Posterior cingulate gyrus (tissue), 11 donors: ENCODE data around the gene FEV.

Source experiments
- DNase-seq, 10 donors: peaks; one replicate each; pipeline versions ENCODE4 v3.0.0 to v3.0.0-alpha.2; 2020 to 2021; ENCODE audit warnings: mixed read lengths in 3 of 10
- intact Hi-C: fragments of 100-400 bp; cut with DNase I; formaldehyde crosslinking; loops from one replicate; pipeline ENCODE4 v1.15.1; 2023

Gene FEV

GRCh38 chr2:219018726-219019125 lies 33.7 kb upstream of the FEV start:
- peak in 3 of 10 donors; percentile 23 to 77 (median 41) for DNase-seq
- intact Hi-C loops = no loop called here

DNA sequence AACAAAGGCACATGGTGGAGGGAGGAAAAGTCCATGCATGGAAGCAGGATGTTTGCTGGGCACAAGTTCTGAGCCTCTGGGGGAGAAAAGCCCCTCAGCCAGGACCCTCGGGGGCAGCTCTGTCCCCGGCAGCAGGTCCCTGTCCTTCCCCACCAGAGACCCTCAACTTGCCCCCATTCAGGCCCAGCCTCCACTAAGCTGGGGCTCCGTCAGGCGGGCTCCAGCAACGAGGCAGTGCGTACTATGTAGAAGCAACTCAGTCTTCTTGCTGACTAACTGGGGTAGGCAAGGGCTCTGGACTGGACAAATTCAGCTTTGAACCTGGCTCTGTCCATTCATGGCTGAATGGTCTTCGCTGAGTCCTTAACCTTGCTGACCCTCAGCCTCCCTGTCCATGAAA lies 33.3 kb upstream of the FEV start:
- intact Hi-C loops = no loop called here
- DNase-seq = peak in 3 of 10 donors; percentile 37 to 70 (median 62)

- DNase-seq = peak in 8 of 10 donors; percentile 44 to 94 (median 64)
- intact Hi-C loops = no loop called here
Observed at GRCh38 chr2:219017201-219017931, 32.4 kb upstream of the FEV start.

DNA sequence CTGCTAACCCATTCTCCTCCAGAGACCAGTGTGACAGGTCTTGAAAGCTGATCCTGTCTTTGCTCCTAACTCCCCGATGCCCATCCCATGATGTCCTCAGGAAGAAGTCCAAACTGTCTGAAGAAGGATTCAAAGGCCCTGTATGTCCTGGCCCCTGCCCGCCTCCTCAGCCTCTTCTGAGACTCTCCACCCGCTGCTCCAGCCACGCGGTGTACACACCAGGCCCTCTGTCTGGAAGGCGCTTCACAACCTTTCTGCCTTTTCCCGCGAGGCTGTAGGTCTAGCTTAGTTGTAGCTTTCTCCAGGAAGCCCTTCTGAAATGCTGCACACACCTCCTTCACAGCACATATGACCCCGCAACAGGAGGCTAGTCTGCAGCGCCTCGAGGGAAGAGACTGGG lies 31.7 kb upstream of the FEV start:
- intact Hi-C loops = no loop called here

DNA sequence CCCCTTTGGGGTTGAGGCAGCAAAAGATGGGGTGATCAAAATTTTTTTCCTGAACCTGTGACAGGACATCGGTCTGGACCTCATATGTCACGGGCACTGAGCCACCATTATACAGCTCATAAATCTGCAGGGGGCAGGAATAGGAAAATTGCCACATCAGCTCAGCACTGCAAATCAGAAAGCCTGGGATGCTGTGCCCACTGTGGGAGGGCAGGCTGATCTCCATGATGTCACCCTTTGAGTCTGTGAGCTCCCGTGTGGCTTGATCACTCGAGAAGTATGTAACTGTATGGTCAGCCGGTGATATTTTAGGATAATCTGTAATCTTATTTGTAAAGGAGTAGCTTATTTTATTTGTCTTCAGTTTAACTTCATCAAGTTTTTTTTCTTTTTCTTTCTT lies 25.9 kb upstream of the FEV start:
- no peak for DNase-seq
- intact Hi-C loops = no loop called here

More for the DNA sequence above, 31.7 kb upstream of the FEV start:
- DNase-seq = peak in 4 of 10 donors; percentile 17 to 63 (median 54)

GRCh38 chr2:219010162-219010756 lies 25.3 kb upstream of the FEV start:
- intact Hi-C loops = no loop called here
- DNase-seq = peak in 1 of 10 donors; percentile 85

- intact Hi-C loops = no loop called here
- DNase-seq = no peak
Observed at GRCh38 chr2:219009294-219009693, 24.3 kb upstream of the FEV start.

DNA sequence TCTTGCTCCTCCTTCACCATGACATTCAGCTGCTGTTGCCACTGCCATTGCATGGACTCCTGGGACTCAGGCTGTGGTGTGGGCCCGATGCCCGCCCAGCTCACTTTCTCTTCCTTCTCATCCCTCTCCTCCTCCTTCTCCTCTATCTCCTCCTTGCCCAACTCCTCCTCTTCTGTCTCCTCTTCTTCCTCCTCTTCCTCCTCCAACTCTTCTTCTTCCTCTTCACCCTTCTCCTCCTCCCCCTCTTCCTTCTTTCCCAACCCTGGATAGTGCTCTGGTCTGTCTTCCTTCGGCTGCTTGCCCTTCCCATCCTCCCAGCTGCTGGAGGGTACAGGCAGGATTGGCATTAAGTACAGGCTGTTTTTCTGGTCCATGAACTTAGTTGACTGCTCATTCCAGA lies 19.0 kb upstream of the FEV start:
- intact Hi-C loops = no loop called here
- no peak for DNase-seq

DNA sequence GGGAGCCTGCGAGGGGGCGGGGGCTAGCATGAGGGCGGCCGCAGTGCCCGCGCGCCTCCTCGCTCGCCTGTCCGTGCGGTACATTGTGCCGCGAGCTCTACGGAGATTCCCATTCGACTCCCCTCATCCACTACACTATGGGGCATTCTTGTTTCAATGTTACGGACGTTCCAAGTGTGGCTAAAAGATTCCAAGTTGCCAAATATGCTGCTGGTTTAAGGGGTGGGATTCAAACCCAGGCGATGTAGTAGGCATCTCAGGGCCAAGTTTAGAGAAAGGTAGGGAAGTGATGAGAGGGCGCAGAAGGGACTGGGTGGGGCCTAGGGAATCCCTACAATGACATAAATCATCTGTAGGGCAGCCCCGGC lies 18.3 kb upstream of the FEV start:
- intact Hi-C loops = no loop called here
- DNase-seq = no peak

DNA sequence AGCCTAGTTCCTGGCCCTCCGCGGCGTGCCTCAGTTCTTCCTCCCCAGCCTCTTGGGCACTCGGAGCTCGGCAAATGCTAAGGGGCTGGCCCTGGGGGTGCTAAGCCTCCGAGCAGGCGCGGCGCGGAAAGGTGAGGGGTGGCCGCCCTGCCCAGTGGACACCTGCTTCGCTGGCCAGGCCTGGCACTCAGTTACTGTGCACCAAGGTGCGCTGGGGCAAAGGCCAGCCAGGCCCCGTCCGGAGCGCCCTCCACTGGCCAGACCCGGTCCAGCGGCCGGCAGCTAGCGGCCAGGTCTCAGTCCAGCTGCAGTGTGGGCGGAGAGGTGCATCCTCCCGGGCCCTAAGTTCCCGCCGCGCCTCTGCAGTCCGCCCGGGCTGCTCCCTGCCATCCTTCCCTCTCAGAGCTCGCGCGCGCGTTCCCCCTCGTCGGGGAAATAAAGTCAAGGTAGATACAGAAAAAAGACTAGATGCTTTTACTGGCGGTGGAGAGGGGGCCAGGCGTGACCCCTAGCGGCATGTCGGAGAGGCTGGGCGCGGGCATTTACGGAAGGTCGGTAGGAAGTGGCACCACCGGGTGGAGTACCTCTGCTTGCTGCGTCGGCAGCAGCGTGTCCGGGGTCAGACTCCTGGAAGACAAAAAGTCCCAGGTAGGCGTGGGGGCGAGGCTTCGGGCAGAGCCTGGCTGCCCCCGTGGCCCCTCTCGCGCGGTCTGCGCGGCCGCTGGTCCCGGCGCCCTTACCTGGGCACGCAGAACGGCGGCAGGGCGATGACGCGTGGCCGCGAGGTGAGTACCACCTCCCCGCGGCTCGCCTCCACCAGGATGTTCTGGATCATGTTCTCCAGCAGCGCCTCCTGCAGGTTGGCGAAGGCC lies 17.6 kb upstream of the FEV start:
- intact Hi-C loops = no loop called here
- peak in 3 of 10 donors; percentile 18 to 53 (median 46) for DNase-seq

DNA sequence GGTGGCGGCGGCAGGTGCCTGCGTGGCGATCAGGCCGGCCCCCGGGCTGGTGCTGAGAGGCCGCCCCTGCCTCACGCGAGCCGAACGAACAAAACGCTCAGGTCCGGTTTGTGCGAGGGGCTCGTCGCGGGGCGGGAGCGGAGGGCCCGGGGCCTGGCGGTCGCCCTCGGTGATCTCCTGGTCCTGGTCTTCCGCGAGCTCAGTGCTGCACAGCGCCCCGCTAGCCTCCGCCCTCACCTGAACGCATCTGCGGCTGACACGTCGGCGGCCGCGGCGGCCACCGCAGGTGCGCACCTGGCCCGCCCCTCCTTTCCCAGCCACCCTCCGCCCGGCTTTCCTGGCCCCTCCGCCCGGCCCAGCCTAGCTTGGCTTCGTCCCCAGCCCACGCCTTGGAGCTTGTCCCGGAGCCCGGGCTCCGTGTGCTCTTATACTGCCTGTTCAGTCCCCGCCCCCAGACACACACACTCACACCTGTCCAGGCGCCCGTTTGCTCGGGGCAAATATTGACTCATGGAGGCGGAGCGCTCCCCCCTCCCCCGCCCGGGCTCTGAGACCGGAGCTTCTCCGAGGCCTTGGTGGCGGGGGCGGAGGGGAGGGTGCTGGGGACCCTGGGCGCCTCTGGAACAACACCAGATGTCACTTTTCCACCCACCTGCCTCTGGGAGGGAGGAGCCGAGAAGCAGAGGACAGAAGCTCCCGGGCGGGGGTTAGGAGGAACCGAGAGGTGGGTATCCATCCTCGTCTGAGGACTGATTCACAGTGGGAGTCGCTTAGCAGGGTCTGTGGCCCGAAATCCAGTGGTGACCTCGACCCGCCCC lies 16.8 kb upstream of the FEV start:
- no peak for DNase-seq
- intact Hi-C loops = no loop called here

GRCh38 chr2:219001100-219001576 lies 16.2 kb upstream of the FEV start:
- intact Hi-C loops = no loop called here
- no peak for DNase-seq

- no peak for DNase-seq
- intact Hi-C loops = no loop called here
Observed at GRCh38 chr2:219000569-219000960, 15.6 kb upstream of the FEV start.

- intact Hi-C loops = loop anchor here (10.0 kb wide), 1 partner anchor 55 kb away; no protein-coding TSS in a partner anchor
- peak in 1 of 10 donors; percentile 47 for DNase-seq
Observed at GRCh38 chr2:218999881-219000568, 15.0 kb upstream of the FEV start.

DNA sequence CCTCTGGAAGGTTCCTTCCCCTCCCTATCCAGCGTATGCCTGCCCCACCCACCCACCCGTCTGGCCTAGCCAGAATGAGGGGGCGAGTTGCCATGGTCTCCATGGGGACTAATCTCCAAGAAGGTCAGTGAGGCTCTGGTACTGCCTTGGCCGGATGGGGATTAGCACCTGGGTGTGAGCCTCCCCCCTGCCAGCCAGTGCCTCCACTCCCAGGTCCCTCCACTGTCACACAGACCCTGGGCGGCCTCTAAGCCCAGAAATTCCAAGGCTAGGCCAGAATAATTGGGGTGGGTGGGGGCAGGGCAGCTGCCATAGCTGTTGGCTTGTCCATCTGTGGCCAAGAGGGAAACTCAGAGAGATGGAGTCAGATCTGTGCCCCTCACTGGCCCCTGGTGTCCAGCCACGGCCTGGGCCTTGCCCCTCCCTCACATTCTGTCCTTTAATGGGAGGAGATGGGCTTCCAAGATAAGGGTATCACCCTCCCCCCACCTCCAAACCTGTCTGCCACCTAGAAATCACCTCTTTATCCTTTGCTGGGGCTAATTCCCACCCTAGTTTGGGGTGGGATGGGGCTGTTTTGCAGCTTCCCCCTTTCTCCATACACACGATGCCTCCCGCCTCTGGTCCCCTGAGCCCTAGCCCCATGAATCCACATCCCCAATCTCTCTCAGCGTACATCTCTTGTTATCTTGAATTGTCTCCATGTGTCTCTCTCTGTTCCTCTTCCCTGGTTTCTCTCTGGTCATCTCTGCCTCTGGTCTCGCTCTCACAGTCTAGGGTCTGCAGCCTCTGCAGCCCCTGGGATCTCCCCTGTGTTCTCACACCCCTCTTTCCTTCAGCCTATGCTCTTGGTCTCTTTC lies 14.3 kb upstream of the FEV start:
- intact Hi-C loops = loop anchor here (10.0 kb wide), 1 partner anchor 56 kb away; no protein-coding TSS in a partner anchor
- peak in 1 of 10 donors; percentile 20 for DNase-seq

- DNase-seq = no peak
- intact Hi-C loops = loop anchor here (10.0 kb wide), 1 partner anchor 56 kb away; no protein-coding TSS in a partner anchor
Observed at GRCh38 chr2:218998414-218999002, 13.5 kb upstream of the FEV start.

DNA sequence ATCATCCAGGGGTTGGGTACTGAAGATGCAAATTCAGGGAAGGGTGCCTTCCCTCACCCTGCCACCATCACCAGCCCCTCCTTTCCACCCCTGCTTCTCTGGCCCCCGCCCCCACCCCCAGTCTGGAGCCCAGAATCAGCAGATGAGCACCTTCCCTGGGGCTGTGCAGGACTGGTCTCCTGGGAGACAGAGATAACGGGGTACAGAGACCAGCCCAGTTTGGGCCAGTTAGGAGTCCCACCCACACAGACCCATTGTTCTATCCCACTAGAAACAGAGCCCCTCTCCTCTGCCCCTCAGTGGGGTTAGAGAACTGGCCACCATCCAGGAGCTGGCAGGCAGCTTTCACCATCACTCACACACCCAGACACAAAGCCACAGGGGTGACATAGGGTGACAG lies 12.7 kb upstream of the FEV start:
- intact Hi-C loops = loop anchor here (1.0 to 10.0 kb wide), 2 partner anchors 57 to 122 kb away; no protein-coding TSS in a partner anchor
- no peak for DNase-seq

- intact Hi-C loops = loop anchor here (1.0 to 10.0 kb wide), 3 partner anchors 58 to 158 kb away; no protein-coding TSS in a partner anchor
- DNase-seq = peak in 1 of 10 donors; percentile 31
Observed at GRCh38 chr2:218996937-218997336, 12.0 kb upstream of the FEV start.
